Measurements from ENCODE around the gene IL31RA. TPM values are rescaled to one million over a fixed set of nuclear protein-coding genes. Genes with fewer than 3 reads are reported as not detected.
"Not testable (repeated sequence)": the region's sequence is repeated elsewhere in the genome, so short reads cannot be mapped to it uniquely, and the experiment has no call there.

IL31RA gene
- total RNA-seq = 1 to 10 TPM in 2 of 4 donors, under 1 TPM in 2; 0.30 to 3.1 (median 1.3) TPM

DNA sequence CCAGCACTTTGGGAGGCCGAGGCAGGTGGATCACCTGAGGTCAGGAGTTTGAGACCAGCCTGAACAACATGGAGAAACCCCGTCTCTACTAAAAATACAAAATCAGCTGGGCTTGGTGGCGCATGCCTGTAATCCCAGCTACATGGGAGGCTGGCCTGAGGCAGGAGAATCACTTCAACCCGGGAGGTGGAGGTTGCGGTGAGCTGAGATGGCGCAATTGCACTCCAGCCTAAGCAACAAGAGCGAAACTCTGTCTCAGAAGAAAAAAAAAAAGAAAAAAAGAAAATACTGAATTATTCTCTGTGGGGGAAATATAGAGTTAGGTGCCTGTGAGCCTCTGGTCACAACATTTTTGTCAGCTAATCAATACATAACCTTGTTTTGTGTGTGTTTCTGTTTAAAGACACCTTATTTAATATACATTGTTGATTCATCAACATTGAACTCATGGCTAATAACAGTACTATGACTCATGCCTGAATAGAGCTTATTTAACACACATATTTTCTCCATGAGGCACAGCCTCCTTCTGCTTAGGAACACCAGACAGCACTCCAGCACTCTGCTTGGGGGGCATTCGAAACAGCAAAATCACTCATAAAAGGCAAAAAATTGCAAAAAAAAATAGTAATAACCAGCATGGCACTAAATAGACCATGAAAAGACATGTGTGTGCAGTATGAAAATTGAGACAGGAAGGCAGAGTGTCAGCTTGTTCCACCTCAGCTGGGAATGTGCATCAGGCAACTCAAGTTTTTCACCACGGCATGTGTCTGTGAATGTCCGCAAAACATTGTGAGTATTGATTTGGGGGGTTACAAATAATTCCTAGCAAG is at the start of gene IL31RA:
IL31RA (plus strand) TSS at position 519 of the 836 bp plus-strand sequence; CDS start at position 733, 214 bp downstream.
- 68 to 71% methylated on average over 10 of the region's 10 CpGs for WGBS, 2 donors
- DNase-seq (ENCODE audit: low spot score in 2 of 2) = no peak
- H3K4me3 ChIP-seq (ENCODE audit: low read depth, poor library complexity, severe bottlenecking) = no peak within 1 kb of the TSS
- intact Hi-C loops (cut with DNase I; ENCODE audit: low total_unique reads) = no loop called here
- no peak for TF ChIP-seq POLR2A (IDR thresholded peaks at IDR 0.05)
- TF ChIP-seq, protein P1, sequence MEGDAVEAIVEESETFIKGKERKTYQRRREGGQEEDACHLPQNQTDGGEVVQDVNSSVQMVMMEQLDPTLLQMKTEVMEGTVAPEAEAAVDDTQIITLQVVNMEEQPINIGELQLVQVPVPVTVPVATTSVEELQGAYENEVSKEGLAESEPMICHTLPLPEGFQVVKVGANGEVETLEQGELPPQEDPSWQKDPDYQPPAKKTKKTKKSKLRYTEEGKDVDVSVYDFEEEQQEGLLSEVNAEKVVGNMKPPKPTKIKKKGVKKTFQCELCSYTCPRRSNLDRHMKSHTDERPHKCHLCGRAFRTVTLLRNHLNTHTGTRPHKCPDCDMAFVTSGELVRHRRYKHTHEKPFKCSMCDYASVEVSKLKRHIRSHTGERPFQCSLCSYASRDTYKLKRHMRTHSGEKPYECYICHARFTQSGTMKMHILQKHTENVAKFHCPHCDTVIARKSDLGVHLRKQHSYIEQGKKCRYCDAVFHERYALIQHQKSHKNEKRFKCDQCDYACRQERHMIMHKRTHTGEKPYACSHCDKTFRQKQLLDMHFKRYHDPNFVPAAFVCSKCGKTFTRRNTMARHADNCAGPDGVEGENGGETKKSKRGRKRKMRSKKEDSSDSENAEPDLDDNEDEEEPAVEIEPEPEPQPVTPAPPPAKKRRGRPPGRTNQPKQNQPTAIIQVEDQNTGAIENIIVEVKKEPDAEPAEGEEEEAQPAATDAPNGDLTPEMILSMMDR (IDR thresholded peaks at IDR 0.05) = no peak

DNA sequence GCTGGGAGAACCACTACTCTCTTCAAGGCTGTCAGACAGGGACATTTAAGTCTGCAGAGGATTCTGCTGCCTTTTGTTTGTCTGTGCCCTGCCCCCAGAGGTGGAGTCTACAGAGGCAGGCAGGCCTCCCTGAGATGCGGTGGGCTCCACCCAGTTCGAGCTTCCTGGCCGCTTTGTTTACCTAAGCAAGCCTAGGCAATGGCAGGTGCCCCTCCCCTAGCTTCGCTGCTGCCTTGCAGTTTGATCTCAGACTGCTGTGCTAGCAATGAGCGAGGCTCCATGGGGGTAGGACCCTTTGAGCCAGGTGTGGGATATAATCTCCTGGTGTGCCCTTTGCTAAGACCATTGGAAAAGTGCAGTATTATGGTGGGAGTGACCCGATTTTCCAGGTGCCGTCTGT is 42.3 kb upstream of the IL31RA start:
- DNase-seq (ENCODE audit: low spot score in 2 of 2); H3K4me3 ChIP-seq (ENCODE audit: low read depth, poor library complexity, severe bottlenecking); intact Hi-C loops (cut with DNase I; ENCODE audit: low total_unique reads): not testable (repeated sequence)
- 78 to 89% methylated on average over 7 of the region's 7 CpGs for WGBS, 2 donors

DNA sequence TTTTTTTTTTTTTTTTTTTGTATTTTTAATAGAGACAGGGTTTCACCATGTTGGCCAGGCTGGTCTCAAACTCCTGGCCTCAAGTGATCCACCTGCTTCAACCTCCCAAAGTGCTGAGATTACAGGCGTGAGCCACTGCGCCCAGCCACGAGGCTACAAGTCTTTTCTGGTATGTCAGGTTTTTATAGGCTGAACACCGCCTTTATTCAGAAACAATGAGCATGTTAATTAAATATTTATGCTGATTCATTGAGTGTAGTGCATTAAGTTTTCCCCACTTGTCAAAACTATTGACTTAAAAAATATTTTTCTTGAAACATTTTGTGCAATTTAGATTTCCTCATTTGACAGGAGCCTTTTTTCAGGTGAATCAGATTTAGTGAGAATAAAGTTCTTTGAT is 35.2 kb upstream of the IL31RA start:
- intact Hi-C loops (cut with DNase I; ENCODE audit: low total_unique reads); DNase-seq (ENCODE audit: low spot score in 2 of 2); H3K4me3 ChIP-seq (ENCODE audit: low read depth, poor library complexity, severe bottlenecking): not testable (repeated sequence)
- WGBS, 2 donors = 51 to 58% methylated on average over 4 of the region's 4 CpGs

DNA sequence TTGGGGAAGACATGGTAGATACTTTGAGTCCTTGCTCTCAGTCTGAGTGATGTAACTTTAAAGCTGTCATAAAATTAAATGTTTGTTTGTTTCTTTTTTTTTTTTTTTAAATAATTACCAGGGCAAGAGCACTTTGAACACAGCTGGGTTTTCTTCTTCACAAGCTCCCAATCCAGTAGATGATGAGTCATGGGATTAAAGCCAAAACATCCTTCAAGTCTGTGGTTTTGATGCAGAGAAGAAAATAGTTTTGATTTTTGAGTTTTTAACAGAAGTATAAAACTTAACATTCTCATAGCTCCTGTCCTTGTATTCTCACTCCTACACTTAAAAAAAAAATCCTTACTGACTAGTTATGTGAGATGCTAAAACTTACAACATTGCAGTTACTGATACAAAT is 34.8 kb upstream of the IL31RA start:
- no peak overlapping the region for H3K4me3 ChIP-seq (ENCODE audit: low read depth, poor library complexity, severe bottlenecking)
- intact Hi-C loops (cut with DNase I; ENCODE audit: low total_unique reads) = no loop called here
- TF ChIP-seq POLR2A (IDR thresholded peaks at IDR 0.05) = no peak
- TF ChIP-seq, protein P1 (IDR thresholded peaks at IDR 0.05) = no peak

DNA sequence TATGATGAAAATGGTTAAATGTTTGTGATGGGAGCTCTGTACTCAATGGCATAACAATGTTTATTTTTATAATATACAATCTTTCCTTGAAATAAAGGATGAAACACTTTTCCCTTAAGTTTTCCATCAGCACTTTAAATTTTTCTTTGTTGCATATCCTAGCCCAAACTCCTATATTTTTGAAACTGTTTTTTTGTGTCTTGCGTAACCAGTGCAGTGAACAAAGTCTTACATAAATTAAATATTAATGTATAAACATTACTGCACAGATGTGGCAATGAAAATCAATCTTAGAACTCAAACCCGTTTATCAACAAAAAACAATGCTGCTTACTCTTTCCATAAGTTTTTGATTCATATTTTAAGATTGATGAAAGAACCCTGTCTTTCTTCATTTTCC is 34.1 kb upstream of the IL31RA start:
- H3K4me3 ChIP-seq (ENCODE audit: low read depth, poor library complexity, severe bottlenecking) = no peak overlapping the region
- intact Hi-C loops (cut with DNase I; ENCODE audit: low total_unique reads) = no loop called here
- TF ChIP-seq, protein P1 (IDR thresholded peaks at IDR 0.05) = no peak
- no peak for TF ChIP-seq POLR2A (IDR thresholded peaks at IDR 0.05)
- DNase-seq (ENCODE audit: low spot score in 2 of 2) = no peak
- WGBS, 2 donors = 74 to 83% methylated on average over 2 of the region's 2 CpGs

More for the DNA sequence above, 34.8 kb upstream of the IL31RA start:
- DNase-seq (ENCODE audit: low spot score in 2 of 2) = no peak

DNA sequence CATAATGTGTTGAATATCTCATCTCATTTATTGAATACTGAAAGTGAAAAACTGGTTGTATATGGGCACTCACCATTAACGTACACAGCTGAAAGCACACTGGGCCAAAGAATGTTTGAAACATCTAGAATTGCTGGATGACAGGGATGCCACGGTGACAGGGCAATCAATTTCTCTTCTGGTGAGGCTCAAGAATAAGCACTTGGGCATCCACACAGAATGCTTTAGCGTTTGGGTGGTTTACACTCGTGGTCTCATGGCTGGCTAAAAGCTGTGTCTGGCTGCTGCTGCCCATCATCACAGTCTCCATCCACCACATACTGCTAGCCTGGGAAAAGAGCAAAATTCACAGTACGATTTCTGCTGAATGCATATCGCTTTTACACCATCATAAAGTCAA is 30.7 kb upstream of the IL31RA start:
- no peak for DNase-seq (ENCODE audit: low spot score in 2 of 2)
- intact Hi-C loops (cut with DNase I; ENCODE audit: low total_unique reads) = no loop called here
- TF ChIP-seq, protein P1 (IDR thresholded peaks at IDR 0.05) = no peak
- TF ChIP-seq POLR2A (IDR thresholded peaks at IDR 0.05) = no peak
- 91% methylated on average over 6 of the region's 6 CpGs for WGBS, 2 donors
- H3K4me3 ChIP-seq (ENCODE audit: low read depth, poor library complexity, severe bottlenecking) = no peak overlapping the region

All from lower leg skin (tissue), 4 donors.